Tibial nerve (tissue), 4 donors: Measurements from ENCODE around the gene BTBD19. TPM values are rescaled to one million over a fixed set of nuclear protein-coding genes. Genes with fewer than 3 reads are reported as not detected.

ENCODE experiments used
- DNase-seq, 2 donors: peaks; one replicate each; pipeline ENCODE4 v3.0.0-alpha.2; 2019; ENCODE audit warnings: low spot score in 2 of 2
- H3K27ac ChIP-seq, 4 donors: fragments of 200-600 bp; sonication (generic) in 3 of 4; one replicate each; pipeline ENCODE4 v1.5.1; 2017 to 2019; ENCODE audit warnings: mild to moderate bottlenecking in 1 of 4
- H3K27me3 ChIP-seq, 2 donors: fragments of 200-600 bp; sonication (generic) in 1 of 2; one replicate each; pipeline versions ENCODE4 v1.5.1 to v1.6.0; 2017 to 2019
- H3K36me3 ChIP-seq, 3 donors: fragments of 200-600 bp; sonication (generic); one replicate each; pipeline ENCODE4 v1.5.1; 2018 to 2019
- H3K4me1 ChIP-seq, 4 donors: fragments of 200-600 bp; sonication (generic) in 3 of 4; one replicate each; pipeline ENCODE4 v1.5.1; 2017 to 2019
- H3K4me3 ChIP-seq, 4 donors: fragments of 200-600 bp; sonication (generic) in 3 of 4; one replicate each; pipeline ENCODE4 v1.5.1; 2017 to 2019; ENCODE audit warnings: mild to moderate bottlenecking in 1 of 4, moderate library complexity in 1 of 4
- H3K9me3 ChIP-seq, 4 donors: fragments of 200-600 bp; sonication (generic) in 3 of 4; one replicate each; pipeline ENCODE4 v1.5.1; 2017 to 2019
- CTCF ChIP-seq, 5 experiments: fragments of 200-600 bp in 3 of 5; fragments of 450-650 bp in 2 of 5; sonication (generic) in 3 of 5; IDR thresholded peaks; one replicate each; pipeline ENCODE4 v1.5.1; 2016 to 2019; ENCODE audit warnings: antibody characterized with exemption in 5 of 5, mild to moderate bottlenecking in 3 of 5, moderate library complexity in 2 of 5
- EP300 ChIP-seq, 2 donors: sonication (generic); formaldehyde crosslinking; IDR thresholded peaks; one replicate each; pipeline ENCODE4 v1.6.1; 2017; ENCODE audit warnings: antibody characterized with exemption in 2 of 2, mild to moderate bottlenecking in 1 of 2
- POLR2A ChIP-seq, 2 donors: fragments of 450-650 bp; IDR thresholded peaks; one replicate each; pipeline ENCODE4 v1.6.1; 2017; ENCODE audit warnings: antibody characterized with exemption in 2 of 2, mild to moderate bottlenecking in 2 of 2, moderate library complexity in 2 of 2
- WGBS, 2 donors: methylation state at CpG; one replicate each; pipeline ENCODE4 v1.1.5; 2018; 5-methylcytosine and 5-hydroxymethylcytosine counted together
- total RNA-seq, 4 donors: library from RNA; depleted of rRNA; stranded (reverse); fragments of >200 nt; gene quantifications; one replicate each; pipeline ENCODE4 v1.1.0, GENCODE V29; 2016

BTBD19 gene
- total RNA-seq, 4 donors from 2014 or later, result 14.9 to 50.0 (median 25.5) TPM

GRCh38 chr1:44842486-44842861 lies 34.2 kb downstream of the BTBD19 start:
- no peak for TF ChIP-seq CTCF (IDR thresholded peaks at IDR 0.05)
- TF ChIP-seq POLR2A (IDR thresholded peaks at IDR 0.05), result no peak
- no peak for TF ChIP-seq EP300 (IDR thresholded peaks at IDR 0.05)
- Histone ChIP-seq H3K4me3 (peak overlapping the region; percentile 41 to 66 (median 60)), H3K27ac (peak overlapping the region; percentile 44 to 87 (median 86)), H3K9me3 (no peaks in the 10 kb centered on the region), H3K27me3 (no peaks in the 10 kb centered on the region), H3K36me3 (no peaks in the 10 kb centered on the region), H3K4me1 (peaks cover 0 to 40% (median 4%) of the 10 kb centered on the region in 4 donors)
- WGBS, 2 donors, result 46 to 61% methylated on average over 9 to 16 of the region's 16 CpGs
- no peak for DNase-seq

- 2 to 3% methylated on average over 45 to 65 of the region's 72 CpGs for whole genome bisulfite sequencing, 2 donors
- H3K27ac ChIP-seq, result peak within 1 kb of the TSS; percentile 44 to 87 (median 86)
- no peaks in the 10 kb centered on the region for H3K27me3 ChIP-seq
- TF ChIP-seq CTCF (IDR thresholded peaks at IDR 0.05), result peak in 1 of 5 experiments; percentile 21
- TF ChIP-seq EP300 (IDR thresholded peaks at IDR 0.05), result peak in 1 of 2 donors; percentile 67
- TF ChIP-seq POLR2A (IDR thresholded peaks at IDR 0.05), result peak in 1 of 2 donors; percentile 66
- no peaks in the 10 kb centered on the region for H3K9me3 ChIP-seq
- peaks cover 0 to 43% (median 5%) of the 10 kb centered on the region in 4 donors for H3K4me1 ChIP-seq
- peak; percentile 64 to 69 for DNase-seq
- H3K4me3 ChIP-seq, result peak within 1 kb of the TSS; percentile 41 to 66 (median 60)
- H3K36me3 ChIP-seq, result no peaks in the 10 kb centered on the region
Measured at GRCh38 chr1:44842862-44843655, 34.7 kb downstream of the BTBD19 start, which contains the start of gene PTCH2. PTCH2 (minus strand) TSS chr1:44843253; CDS start chr1:44842932, 321 bp downstream.

- no peak for TF ChIP-seq POLR2A (IDR thresholded peaks at IDR 0.05)
- TF ChIP-seq EP300 (IDR thresholded peaks at IDR 0.05), result no peak
- TF ChIP-seq CTCF (IDR thresholded peaks at IDR 0.05), result no peak
- H3K9me3 ChIP-seq, result no peaks in the 10 kb centered on the region
- H3K36me3 ChIP-seq, result peaks cover 0 to 10% (median 0%) of the 10 kb centered on the region in 3 donors
- DNase-seq, result no peak
- peaks cover 0 to 47% (median 17%) of the 10 kb centered on the region in 4 donors for H3K4me1 ChIP-seq
- no peak overlapping the region for H3K4me3 ChIP-seq
- WGBS, 2 donors, result 59 to 62% methylated on average over 1 of the region's 1 CpG
- H3K27me3 ChIP-seq, result no peaks in the 10 kb centered on the region
- no peak overlapping the region for H3K27ac ChIP-seq
Measured at GRCh38 chr1:44846985-44847384, 38.7 kb downstream of the BTBD19 start.

- no peak for DNase-seq
- 40 to 75% methylated on average over 1 of the region's 1 CpG for WGBS, 2 donors
- no peak for TF ChIP-seq POLR2A (IDR thresholded peaks at IDR 0.05)
- no peak for TF ChIP-seq EP300 (IDR thresholded peaks at IDR 0.05)
- TF ChIP-seq CTCF (IDR thresholded peaks at IDR 0.05), result no peak
- no peak overlapping the region for H3K4me3 ChIP-seq
- H3K36me3 ChIP-seq, result peaks cover 0 to 19% (median 0%) of the 10 kb centered on the region in 3 donors
- peak overlapping the region in 2 of 4 donors; percentile 66 to 70 for H3K27ac ChIP-seq
- H3K9me3 ChIP-seq, result no peaks in the 10 kb centered on the region
- no peaks in the 10 kb centered on the region for H3K27me3 ChIP-seq
- peaks cover 0 to 42% (median 15%) of the 10 kb centered on the region in 4 donors for H3K4me1 ChIP-seq
Measured at GRCh38 chr1:44847845-44848244, 39.5 kb downstream of the BTBD19 start.
